ENCODE data around the gene SH3RF2.
"Not testable (repeated sequence)": the region's sequence is repeated elsewhere in the genome, so short reads cannot be mapped to it uniquely, and the experiment has no call there.

Gene SH3RF2

DNA sequence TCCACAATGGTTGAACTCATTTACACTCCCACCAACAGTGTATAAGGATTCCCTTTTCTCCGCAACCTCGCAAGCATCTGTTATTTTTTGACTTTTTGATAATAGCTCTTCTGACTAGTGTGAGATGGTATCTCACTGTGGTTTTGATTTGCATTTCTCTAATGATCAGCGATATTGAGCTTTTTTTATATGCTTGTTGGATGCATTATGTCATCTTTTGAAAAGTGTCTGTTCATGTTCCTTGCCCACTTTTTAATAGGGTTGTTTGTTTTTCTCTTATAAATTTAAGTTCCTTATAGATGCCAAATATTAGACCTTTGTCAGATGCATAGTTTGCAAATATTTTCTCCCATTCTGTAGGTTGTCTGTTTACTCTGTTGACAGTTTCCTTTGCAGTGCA is 17.8 kb downstream of the SH3RF2 start:
- DNase-seq, result not testable (repeated sequence)

DNA sequence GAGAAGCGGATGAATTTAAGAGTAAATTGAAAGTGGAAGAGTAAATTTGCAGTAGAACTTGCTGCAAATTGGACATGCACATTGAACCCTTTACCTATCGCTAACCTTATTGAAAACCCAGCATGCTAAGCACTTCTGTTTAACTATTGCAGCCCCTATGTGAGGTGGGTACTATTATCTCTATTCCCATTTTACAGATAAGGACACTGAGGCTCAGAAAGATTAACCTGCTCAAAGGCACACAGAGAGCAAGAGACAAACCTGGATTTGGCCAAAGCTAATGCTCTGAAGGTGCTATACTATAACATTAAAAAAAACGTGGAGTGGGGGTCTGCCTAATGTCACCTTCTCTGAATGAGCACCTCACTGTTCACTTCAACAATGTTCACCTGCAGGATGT is 21.0 kb downstream of the SH3RF2 start:
- no peak for DNase-seq

DNA sequence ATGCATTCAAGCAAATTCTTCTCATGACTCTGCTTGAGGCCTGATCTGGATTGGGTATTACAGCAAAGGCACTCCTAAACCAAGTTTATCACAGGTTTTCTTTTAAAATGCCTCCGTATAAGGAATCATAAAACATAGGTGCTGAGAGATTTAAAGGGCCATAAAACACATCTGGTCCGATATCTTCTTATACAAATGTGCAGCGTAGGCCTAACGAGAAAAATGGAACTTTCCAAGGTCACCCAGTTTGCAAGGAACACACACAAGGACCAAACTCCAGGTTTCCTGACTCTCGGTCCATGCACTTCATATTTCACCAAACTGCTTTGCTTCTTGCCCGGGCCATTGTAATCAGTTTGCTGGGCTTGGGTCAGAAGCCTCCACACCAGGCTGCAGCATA is 22.1 kb downstream of the SH3RF2 start:
- DNase-seq, result no peak

DNA sequence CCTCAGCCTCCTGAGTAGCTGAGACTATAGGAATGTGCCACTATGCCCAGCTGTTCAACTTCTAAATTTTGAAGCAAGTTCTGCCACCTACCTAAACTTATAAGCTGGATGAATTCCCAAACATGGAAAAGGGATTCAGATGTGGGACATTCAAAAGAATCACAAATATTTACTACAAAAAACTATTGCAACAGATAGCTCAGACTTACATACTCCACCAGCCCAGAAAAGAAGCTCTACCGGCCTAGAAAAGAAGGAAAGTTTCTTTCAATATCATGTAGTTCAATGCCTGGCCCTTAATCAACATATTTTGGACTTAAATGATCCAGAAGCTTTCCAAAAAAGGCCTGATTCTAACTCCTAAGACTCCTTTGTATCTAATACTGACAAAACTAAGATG is 23.8 kb downstream of the SH3RF2 start:
- no peak for DNase-seq

DNA sequence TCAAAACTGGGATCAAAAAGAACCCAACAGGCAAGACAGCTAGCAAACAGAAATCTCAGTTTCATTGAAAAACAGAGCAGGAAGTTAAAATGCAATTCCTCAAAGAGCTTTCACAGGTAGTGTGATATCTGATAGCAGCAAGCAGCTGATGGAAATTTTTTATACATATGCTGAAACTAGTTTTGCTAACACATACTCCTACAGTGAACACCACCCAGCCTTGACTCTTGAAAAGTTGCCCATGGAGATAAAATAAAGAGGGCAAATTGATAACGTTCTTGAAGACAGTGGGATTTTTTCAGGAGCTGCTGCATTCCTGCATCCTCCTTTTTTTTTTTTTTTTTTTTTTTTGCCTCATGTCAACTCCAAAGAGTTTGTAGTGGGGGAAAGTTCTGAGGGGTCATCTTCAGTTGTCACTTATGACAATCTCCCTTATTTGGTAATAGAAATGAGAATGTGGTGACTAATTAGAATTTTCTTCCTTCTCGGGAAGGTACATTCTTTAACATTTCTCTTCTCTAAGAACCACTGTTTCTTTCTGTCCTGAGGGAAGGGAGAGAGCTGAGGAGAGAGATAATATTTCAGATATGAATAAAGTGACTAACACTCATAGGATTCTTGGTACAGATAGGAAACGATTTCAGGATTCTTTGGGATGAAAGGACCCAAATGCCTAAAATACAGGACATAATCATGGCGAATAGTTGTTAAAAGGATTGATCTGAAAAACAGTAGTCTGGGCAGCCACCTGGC is 24.6 kb downstream of the SH3RF2 start:
- DNase-seq, result no peak

DNA sequence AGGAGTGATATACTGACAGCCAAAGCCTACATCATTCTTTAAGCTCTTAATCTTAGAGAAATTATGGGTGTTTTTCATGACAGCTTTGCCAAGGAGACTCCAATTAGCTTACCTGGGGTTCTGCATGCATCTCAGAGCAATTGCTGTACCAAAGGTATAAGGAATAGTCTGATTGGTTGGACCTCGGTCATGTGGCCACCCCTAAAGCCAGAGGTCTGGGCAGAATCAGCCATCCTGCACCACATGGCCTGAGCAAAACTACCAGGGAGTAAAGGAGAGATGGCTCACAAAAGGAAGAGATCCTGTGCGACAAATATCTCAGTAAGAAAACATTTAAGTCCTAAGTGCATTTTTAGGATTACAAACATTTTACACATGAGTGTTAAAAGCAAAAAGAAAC is 25.6 kb downstream of the SH3RF2 start:
- no peak for DNase-seq

DNA sequence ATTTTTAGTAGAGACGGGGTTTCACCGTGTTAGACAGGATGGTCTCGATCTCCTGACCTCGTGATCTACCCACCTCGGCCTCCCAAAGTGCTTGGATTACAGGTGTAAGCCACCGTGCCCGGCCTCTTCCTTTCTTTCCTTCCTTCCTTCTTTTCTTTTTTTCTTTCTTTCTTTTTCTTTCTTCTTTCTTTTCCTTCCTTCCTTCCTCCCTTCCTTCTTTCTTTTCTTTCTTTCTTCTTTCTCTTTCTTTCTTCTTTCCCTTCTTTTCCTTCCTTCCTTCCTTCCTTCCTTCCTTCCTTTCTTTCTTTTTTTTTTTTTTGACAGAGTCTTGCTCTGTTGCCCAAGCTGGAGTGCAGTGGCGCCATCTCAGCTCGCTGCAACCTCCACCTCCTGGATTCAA is 27.6 kb downstream of the SH3RF2 start:
- DNase-seq, result not testable (repeated sequence)

DNA sequence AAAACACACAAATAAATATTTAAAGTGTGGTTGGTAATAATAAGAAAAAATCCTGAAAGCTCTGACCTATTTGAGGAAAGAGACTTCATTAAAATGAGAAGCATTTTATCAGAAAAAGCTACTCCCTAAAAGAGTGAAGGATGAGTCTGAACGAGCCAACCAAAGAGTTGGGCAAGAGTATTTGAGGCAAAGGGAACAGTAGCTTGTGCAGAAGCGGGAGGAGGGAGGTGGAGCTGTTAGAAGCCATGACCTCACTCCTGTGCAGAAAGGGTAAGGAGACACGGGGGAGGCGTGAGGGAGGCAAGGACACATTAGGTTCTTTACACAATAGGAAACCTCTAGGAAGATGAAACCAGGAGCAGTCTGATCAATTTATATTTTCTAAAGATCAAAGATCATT is 29.4 kb downstream of the SH3RF2 start:
- DNase-seq, result no peak

DNA sequence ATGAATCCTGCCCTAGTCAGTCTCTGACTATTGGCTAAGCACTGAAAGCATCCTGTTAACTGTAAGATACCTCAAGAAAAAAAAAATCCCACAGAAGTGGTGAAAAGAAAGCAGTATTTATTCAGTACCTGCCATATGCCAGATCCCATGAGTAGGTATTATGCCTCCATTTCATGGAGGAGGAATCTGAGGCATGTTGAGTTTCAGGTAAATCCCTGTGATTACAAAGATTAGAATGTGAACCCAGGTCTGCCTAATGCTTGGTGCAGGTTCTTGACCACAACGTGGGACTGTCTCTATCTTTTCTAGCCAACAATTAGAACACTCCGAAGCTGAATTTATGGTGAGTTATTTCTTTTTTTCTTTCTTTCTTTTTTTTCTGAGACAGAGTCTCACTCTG is 30.9 kb downstream of the SH3RF2 start:
- DNase-seq, result no peak

DNA sequence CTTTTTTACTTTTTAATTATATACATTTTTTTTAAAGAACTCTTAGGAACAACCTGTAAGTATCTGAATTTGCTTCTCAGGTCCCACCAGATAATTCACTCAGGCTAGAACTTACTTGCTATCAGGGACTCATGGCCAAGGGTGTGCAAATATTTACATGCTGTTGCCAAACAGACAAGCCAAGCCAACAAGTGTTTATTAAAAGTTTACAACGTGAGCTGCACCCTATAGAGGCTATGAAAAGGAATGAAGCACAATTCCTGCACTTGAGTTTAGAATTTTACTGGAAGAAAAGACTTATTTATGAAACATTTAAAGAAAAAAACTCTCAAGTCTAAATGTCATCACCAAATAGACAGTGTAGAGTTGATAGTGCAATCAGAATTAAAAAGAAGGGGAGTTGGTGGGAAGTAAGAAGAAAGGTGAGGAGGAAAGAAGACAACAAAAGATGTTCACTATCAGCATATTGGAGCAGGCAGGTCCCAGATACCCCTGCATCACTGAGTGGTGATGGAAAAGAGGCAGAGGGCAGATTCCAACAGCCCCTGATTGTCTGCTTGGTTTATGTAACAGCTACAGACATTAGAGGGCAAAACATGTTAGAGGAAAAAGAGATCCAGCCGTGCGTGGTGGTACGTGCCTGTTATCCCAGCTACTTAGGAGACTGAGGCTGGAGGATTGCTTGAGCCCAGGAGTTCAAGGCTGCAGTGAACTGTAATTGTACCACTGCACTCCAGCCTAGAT is 32.8 kb downstream of the SH3RF2 start:
- DNase-seq, result no peak

DNA sequence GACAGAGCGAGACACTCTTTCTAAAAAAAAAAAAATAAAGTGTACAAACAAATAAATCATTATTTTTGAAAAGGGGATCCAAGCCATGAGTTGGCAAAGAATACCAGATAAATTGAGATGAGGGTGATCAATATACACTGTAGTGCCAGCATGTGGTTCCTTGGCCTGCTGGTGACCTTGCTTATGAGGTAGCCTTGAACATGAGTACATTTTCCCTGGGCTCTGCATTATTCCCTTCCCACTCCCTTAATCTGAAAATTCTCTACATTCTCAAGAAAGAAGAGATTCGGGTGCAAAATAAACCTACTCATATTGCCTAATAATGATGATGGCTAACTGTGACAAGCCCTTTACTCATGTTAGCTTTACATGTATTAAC is 33.3 kb downstream of the SH3RF2 start:
- no peak for DNase-seq

DNA sequence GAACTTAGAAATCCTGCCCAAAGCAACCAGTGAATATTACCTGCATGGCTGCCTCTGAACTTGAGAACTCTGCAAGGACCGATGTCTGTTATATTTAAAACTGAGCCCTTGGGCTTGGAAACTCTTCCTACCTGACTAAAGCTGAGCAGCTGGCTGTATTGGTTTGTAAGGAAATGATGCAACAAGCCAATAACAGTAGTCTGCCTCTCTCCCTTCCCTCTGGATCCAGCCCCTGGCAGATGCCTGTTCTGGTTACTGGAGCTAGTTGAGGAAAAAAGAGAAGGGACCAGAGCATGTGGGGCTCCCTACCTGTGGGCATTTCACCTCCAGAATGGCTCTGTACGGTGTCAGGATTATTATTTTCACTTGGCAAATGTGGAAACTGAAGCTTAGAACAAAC is 34.7 kb downstream of the SH3RF2 start:
- no peak for DNase-seq

DNA sequence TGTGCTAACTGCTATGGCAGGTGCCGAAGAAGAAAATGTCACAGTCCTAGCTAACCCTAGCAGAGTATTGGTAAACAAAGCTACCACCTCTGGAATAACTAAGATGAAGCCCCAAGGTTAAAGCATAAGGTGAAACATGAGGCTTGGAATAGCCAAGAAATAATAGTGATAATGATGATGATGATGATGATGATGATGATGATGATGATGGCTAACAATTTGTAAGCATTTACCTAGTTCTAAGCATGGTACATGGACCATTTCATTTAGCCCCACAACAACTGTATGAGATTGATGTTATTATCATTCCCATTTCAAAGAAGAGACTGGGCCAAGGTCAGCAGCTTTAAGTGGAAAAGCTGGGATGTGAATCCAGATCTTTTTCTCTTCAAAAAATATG is 35.3 kb downstream of the SH3RF2 start:
- DNase-seq, result no peak

DNA sequence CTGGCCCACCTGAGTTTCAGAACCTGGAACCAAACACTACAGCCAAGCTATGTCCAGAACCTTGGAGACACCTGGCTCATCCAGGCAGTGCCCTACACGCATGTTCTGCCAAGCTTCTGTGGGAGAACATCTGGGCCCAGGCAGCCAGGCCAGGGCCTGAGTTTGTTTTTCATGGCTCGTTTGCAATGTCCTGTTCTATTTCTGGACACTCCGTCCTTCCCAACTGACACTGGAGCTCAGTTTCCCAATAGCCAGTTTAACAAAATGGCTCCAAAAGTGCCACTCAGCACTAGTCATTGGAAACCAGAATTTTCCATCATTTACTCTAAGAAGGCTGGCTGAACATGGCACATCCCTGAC is 38.6 kb downstream of the SH3RF2 start:
- no peak for DNase-seq

DNA sequence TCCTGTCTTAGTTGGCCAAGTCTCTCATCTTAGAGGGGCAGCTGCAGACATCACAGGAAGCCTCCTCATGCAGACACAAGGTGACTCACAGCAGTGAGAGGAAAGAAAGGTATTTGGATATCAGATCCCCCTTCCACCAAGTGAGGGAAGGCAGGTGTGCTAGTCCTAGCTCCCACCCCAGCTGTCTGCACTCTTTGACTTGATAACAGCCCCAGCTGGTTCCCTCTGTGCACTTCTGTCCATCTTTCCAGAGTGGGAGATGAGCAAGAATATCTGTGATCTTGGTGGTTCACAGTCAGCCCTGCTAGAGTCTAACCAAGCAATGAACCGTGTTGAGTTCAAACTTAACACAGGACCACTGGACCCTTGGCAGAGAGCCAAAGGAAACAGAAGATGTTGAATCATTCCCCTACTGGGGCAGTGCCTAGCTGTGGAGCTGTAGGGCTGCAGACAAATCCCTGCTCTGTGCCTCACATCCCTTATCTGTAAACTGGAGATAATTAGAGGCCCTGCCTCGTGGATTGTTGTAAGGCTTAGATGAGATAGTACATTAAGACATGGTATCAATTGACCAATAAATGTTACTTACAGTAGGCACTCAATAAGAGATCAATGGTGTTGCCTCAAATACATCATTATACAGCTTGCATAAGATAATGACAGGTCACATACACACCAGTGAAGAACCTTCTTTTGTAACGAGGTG is 39.1 kb downstream of the SH3RF2 start:
- DNase-seq, result no peak

DNA sequence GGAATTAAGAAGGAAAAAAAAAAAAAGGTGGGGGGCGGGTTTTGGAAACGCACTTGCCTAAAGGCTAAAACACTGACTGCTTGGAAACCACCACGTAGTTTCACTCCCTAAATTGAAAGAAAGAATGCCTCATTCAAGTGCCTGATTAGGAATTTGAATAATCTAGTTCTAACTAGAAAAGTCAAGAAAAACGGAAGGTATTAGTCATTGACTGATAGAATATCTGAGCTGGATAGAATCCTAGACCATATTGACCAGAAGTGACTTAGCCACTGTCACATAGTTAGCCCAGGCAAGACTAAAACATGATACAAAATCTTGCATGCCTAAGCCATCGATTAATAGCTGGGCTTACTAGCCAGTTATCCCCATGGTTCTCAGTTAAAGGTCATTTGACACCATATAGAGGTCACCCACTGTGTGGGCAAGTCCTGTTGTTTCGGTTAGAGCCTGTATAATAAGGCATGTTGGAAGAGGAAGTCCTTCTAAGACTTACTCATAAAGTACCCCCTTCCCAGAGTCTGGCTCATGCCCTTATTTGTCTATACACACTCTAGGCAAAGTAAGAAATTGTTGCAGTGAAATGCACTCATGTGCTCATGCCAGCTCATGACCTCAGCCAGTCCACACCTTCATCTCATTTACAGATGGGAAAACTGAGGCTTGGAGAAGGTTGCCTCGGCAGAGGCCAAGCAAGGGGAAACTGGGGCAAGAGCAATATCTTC is 40.2 kb downstream of the SH3RF2 start:
- no peak for DNase-seq

DNA sequence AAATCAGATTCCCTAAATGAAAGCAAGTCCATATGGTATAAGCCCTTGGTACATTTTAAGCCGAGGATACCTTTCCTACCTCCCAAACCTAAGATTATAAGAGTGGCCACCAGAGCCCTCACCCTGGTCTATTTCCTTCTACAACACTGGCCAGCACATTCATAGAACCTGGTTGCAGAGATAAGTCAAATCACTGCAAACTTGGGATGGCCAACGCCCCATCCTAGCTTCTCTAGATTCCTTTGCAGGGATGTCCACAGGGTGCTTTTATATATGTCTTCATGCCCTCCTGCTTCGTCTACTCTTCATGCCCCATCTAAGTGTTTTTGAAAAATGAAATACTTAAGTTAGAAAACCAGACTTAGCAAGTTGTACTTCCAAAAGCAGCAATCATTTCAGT is 41.8 kb downstream of the SH3RF2 start:
- DNase-seq, result no peak

DNA sequence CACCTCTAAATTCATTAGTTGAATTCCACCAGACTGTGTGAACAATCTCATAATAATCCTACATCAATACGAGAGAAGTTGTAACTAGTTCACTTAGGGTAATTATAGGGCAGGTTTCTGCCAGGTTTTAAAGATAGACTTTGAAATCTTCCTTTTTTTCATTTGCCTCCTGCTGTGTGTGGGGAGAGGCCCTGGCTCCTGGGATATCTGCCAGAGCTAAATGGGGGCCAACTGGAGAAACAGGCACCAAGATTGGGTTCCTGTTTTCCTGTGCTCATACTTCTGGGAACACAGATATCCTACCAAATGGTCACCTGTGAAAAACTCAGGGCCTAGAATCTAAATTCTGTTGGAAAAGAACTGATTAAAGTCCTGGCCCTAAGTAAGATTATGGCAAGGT is 42.3 kb downstream of the SH3RF2 start:
- no peak for DNase-seq

DNA sequence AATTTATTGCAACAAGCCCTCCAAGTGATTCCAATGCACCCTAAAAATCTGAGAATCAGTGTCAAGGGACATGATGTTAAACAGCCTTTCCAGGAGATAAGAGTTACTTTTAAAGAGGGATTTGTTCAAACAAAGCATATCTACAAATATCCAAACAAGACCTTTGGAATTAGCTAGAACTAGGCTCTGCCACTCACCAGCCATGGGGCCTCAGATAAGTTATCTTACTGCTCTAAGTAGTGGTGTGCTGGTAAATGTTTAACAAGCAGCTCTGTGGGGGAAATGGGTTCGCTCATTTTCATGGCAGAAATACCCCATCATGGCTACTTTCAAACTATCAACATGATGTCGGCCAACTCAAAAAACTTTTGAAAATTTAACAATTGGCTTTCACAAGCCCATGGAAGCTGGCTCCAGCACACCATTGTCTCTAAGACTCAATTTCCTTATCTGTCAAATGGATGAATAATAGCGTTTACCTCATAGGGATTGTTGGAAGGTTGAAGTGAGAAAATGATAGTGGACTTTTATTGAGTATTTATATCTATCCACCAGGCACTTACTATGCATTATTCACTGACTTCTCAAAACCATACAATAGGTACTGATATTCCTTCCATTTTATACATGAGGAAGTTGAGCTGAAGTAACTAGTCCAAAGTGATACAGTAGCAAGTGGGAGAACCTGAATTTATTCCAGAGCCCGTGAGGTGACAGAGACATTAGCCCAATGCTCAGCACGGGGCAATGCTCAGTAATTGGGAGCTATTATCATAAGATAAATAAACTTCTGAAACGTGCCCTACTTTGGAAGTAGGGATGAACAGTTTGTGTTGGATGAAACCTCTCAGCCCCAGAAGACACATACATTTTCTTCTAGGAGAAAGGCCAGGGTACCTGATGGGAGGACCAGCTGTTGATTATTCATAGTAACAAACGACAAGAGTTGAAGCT is 43.2 kb downstream of the SH3RF2 start:
- DNase-seq, result no peak

DNA sequence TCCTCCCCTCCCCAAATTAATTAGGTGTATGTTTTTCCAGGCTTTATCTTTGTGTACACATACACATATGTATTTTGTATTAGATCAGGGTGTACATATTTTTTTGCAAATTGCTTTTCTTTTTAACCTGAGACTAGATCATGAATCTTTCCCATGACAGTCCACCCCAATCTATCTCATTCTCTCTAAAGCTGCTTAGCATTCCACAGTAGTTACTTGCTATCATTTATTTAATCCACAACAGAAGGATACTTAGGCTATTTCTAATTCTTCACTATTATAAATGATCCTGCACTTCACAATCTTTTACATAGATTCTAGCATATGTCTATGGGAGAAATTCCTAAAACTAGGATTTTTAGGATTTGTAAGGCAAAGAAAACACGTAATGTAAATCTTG is 43.9 kb downstream of the SH3RF2 start:
- no peak for DNase-seq

DNA sequence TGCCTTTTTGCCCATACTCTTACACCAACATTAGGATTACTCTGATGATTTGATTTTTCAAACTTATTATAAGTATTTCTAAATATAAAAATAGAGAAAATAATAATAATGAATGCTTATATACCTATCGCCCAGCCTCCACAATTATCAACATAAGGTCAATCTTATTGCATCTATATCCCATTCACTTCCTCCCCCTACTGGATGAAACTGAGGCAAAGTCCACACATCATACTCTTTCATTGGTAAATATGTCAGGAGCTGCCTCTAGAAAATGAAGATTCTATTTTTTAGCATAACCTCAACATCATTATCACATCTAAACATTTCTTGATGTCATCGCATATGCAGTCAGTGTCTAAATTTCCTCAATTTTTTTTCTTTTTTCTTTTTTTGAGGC is 44.3 kb downstream of the SH3RF2 start:
- no peak for DNase-seq
